GM19193 (cell line): Measurements from ENCODE around the gene USP47.

Source experiments
- POLR2A ChIP-seq: IDR thresholded peaks from 4 replicates; pipeline ENCODE4 v1.6.1; 2011; ENCODE audit not compliant: insufficient read depth, insufficient read length; ENCODE audit errors: extremely low read depth

USP47 gene

GRCh38 chr11:11844272-11844671, 2.5 kb downstream of the USP47 start:
- TF ChIP-seq POLR2A = no peak

GRCh38 chr11:11845071-11845470, 3.3 kb downstream of the USP47 start:
- TF ChIP-seq POLR2A = no peak

GRCh38 chr11:11845551-11845950, 3.8 kb downstream of the USP47 start:
- no peak for TF ChIP-seq POLR2A

GRCh38 chr11:11847082-11847481, 5.3 kb downstream of the USP47 start:
- no peak for TF ChIP-seq POLR2A

GRCh38 chr11:11848891-11849746, 7.3 kb downstream of the USP47 start:
- TF ChIP-seq POLR2A = no peak

- TF ChIP-seq POLR2A = no peak
These were observed 8.9 kb downstream of the USP47 start for GRCh38 chr11:11850668-11851067.

GRCh38 chr11:11856638-11857037, 14.9 kb downstream of the USP47 start:
- no peak for TF ChIP-seq POLR2A

- no peak for TF ChIP-seq POLR2A
These were observed 16.0 kb downstream of the USP47 start for GRCh38 chr11:11857769-11858168.

- no peak for TF ChIP-seq POLR2A
These were observed 16.9 kb downstream of the USP47 start for GRCh38 chr11:11858676-11859075.

- no peak for TF ChIP-seq POLR2A
These were observed 18.6 kb downstream of the USP47 start for GRCh38 chr11:11860103-11860979.

GRCh38 chr11:11862999-11863398, 21.2 kb downstream of the USP47 start:
- TF ChIP-seq POLR2A = no peak

GRCh38 chr11:11864332-11864731, 22.6 kb downstream of the USP47 start:
- no peak for TF ChIP-seq POLR2A

- no peak for TF ChIP-seq POLR2A
These were observed 23.0 kb downstream of the USP47 start for GRCh38 chr11:11864803-11865202.

- no peak for TF ChIP-seq POLR2A
These were observed 23.7 kb downstream of the USP47 start for GRCh38 chr11:11865449-11865848.

GRCh38 chr11:11866203-11866602, 24.4 kb downstream of the USP47 start:
- TF ChIP-seq POLR2A = no peak

GRCh38 chr11:11867720-11868119, 25.9 kb downstream of the USP47 start:
- TF ChIP-seq POLR2A = no peak
